ENCODE results near the gene MROH2B. TPM values are rescaled to one million over a fixed set of nuclear protein-coding genes. Genes with fewer than 3 reads are reported as not detected.
A peak's percentile ranks its signal among the peaks of the same experiment; 100 is the strongest.

MROH2B gene
- total and polyA plus RNA-seq, 2 of the 13 experiments (the other 11 are each of a cell fraction or from before 2014, with no cell fraction given), result not detected

DNA sequence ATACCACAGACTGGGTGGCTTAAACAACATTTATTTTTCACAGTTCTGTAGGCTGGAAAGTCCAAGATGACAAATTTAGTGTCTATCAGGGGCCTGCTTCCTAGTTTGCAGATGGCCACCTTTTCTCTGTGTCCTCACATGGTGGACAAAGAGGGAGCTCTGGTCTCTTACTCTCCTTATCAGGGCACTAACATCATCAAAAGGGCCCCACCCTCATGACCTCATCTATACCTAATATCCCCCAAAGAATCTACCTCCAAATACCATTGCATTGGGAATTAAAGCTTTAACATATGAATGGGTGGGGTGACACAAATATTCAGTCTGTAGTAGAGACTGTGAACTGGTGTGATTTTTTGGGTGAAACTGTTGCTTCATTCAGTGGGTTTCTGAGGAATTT is 83.8 kb downstream of the MROH2B start:
- Histone ChIP-seq H3K4me3 (replicated peaks in 1 of 3; ENCODE audit: insufficient read depth in 1 of 3, low read depth in 2 of 3, low read length in 3 of 3) (no peak overlapping the region), H3K9ac (ENCODE audit: insufficient read depth, low read depth, low read length) (no peak overlapping the region), H3K4me1 (ENCODE audit: insufficient read depth, low read length) (peaks cover 39% of the 10 kb centered on the region), H4K20me1 (ENCODE audit: insufficient read depth, low read length) (no peaks in the 10 kb centered on the region), H3K79me2 (ENCODE audit: insufficient read depth, low read length) (no peaks in the 10 kb centered on the region), H3K9me3 (ENCODE audit: low read length) (no peaks in the 10 kb centered on the region), H2AFZ (ENCODE audit: low read length) (no peak overlapping the region), H3K27me3 (ENCODE audit: control insufficient read depth in 1 of 2, insufficient read depth in 2 of 2, low read length in 2 of 2) (no peaks in the 10 kb centered on the region; a peak in 1 of 5 replicates), H3K36me3 (replicated peaks in 1 of 2; ENCODE audit: control insufficient read depth in 1 of 2, insufficient read depth in 2 of 2, low read length in 2 of 2) (no peaks in the 10 kb centered on the region), H3K4me2 (ENCODE audit: low read depth, low read length) (no peak overlapping the region), H3K27ac (ENCODE audit: extremely low read length, insufficient read depth, low read length) (no peak overlapping the region)
- in situ Hi-C loops (cut with HindIII; ENCODE audit: extremely low pct_ligation_motif_present, low pct_unique_long_range_greater_than_20kb), result no loop called here
- BruUV-seq (replicated peaks), result no TSS peak
- FAIRE-seq (no peak), DNase-seq (ENCODE audit: low spot score) (no peak), ATAC-seq (no peak)
- ChIA-PET CTCF (ENCODE audit: low intra/inter-chr PET ratio, low total read pairs) (no interaction called here), POLR2A (no interaction called here)
- TF ChIP-seq KDM2A (CRISPR knock-in tag; IDR thresholded peaks at IDR 0.05; ENCODE audit: borderline replicate concordance, low read depth) (no peak), ZNF264 (CRISPR knock-in tag; IDR thresholded peaks at IDR 0.05) (peak; percentile 97), SCMH1 (CRISPR knock-in tag; IDR thresholded peaks at IDR 0.05; ENCODE audit: borderline replicate concordance) (no peak)
- intact Hi-C loops (cut with micrococcal nuclease; ENCODE audit: unreplicated experiment), result no loop called here

DNA sequence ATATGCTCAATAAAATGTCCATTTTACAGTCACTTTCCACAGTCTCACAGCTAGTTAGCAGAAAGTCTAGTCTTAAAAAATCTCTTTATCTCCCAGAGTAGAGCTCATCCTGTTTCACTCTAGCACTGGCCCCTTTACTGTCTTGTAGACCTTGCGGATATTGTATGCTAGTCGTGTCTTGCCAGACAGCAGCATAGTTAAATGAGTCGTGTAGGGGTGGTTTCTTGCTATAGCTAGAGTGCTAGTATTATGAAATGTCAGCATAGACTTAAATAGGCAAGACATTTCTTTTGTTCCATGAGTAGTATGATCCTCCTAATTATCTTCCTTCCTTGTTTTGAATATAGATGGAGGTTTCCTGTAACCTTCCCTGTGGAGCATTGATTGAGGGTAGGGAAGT is 84.5 kb downstream of the MROH2B start:
- Histone ChIP-seq H4K20me1 (ENCODE audit: insufficient read depth, low read length) (no peaks in the 10 kb centered on the region), H2AFZ (ENCODE audit: low read length) (no peak overlapping the region), H3K9me3 (ENCODE audit: low read length) (no peaks in the 10 kb centered on the region), H3K9ac (ENCODE audit: insufficient read depth, low read depth, low read length) (no peak overlapping the region), H3K27ac (ENCODE audit: extremely low read length, insufficient read depth, low read length) (no peak overlapping the region), H3K4me1 (ENCODE audit: insufficient read depth, low read length) (peaks cover 32% of the 10 kb centered on the region), H3K27me3 (ENCODE audit: control insufficient read depth in 1 of 2, insufficient read depth in 2 of 2, low read length in 2 of 2) (no peaks in the 10 kb centered on the region; a peak in 1 of 5 replicates), H3K4me2 (ENCODE audit: low read depth, low read length) (no peak overlapping the region), H3K36me3 (replicated peaks in 1 of 2; ENCODE audit: control insufficient read depth in 1 of 2, insufficient read depth in 2 of 2, low read length in 2 of 2) (no peaks in the 10 kb centered on the region), H3K79me2 (ENCODE audit: insufficient read depth, low read length) (no peaks in the 10 kb centered on the region), H3K4me3 (replicated peaks in 1 of 3; ENCODE audit: insufficient read depth in 1 of 3, low read depth in 2 of 3, low read length in 3 of 3) (no peak overlapping the region)
- CTCF ChIA-PET (ENCODE audit: low intra/inter-chr PET ratio, low total read pairs), result no interaction called here
- ATAC-seq (no peak), FAIRE-seq (no peak), DNase-seq (ENCODE audit: low spot score) (no peak)
- intact Hi-C loops (cut with micrococcal nuclease; ENCODE audit: unreplicated experiment), result no loop called here
- POLR2A ChIA-PET, result no interaction called here
- 85% methylated on average over 3 of the region's 3 CpGs for WGBS (ENCODE audit: low lambda C conversion rate)
- no peak for TF ChIP-seq PCBP2 (optimal IDR thresholded peaks at IDR 0.05; ENCODE audit: low read depth, low read length, poor library complexity, severe bottlenecking)
- TF ChIP-seq, protein P1, sequence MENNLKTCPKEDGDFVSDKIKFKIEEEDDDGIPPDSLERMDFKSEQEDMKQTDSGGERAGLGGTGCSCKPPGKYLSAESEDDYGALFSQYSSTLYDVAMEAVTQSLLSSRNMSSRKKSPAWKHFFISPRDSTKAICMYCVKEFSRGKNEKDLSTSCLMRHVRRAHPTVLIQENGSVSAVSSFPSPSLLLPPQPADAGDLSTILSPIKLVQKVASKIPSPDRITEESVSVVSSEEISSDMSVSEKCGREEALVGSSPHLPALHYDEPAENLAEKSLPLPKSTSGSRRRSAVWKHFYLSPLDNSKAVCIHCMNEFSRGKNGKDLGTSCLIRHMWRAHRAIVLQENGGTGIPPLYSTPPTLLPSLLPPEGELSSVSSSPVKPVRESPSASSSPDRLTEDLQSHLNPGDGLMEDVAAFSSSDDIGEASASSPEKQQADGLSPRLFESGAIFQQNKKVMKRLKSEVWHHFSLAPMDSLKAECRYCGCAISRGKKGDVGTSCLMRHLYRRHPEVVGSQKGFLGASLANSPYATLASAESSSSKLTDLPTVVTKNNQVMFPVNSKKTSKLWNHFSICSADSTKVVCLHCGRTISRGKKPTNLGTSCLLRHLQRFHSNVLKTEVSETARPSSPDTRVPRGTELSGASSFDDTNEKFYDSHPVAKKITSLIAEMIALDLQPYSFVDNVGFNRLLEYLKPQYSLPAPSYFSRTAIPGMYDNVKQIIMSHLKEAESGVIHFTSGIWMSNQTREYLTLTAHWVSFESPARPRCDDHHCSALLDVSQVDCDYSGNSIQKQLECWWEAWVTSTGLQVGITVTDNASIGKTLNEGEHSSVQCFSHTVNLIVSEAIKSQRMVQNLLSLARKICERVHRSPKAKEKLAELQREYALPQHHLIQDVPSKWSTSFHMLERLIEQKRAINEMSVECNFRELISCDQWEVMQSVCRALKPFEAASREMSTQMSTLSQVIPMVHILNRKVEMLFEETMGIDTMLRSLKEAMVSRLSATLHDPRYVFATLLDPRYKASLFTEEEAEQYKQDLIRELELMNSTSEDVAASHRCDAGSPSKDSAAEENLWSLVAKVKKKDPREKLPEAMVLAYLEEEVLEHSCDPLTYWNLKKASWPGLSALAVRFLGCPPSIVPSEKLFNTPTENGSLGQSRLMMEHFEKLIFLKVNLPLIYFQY (CRISPR knock-in tag; IDR thresholded peaks at IDR 0.05; ENCODE audit: borderline replicate concordance), result no peak
- no peak for TF ChIP-seq NR1H2 (CRISPR knock-in tag; IDR thresholded peaks at IDR 0.05; ENCODE audit: borderline replicate concordance, low read depth)
- TF ChIP-seq, protein P2, sequence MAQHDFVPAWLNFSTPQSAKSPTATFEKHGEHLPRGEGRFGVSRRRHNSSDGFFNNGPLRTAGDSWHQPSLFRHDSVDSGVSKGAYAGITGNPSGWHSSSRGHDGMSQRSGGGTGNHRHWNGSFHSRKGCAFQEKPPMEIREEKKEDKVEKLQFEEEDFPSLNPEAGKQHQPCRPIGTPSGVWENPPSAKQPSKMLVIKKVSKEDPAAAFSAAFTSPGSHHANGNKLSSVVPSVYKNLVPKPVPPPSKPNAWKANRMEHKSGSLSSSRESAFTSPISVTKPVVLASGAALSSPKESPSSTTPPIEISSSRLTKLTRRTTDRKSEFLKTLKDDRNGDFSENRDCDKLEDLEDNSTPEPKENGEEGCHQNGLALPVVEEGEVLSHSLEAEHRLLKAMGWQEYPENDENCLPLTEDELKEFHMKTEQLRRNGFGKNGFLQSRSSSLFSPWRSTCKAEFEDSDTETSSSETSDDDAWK (CRISPR knock-in tag; IDR thresholded peaks at IDR 0.05), result no peak
- in situ Hi-C loops (cut with HindIII; ENCODE audit: extremely low pct_ligation_motif_present, low pct_unique_long_range_greater_than_20kb), result no loop called here
- BruUV-seq (replicated peaks), result no TSS peak

All from HepG2 (cell line).